ENCODE results near the gene CUL4B.

CUL4B gene

DNA sequence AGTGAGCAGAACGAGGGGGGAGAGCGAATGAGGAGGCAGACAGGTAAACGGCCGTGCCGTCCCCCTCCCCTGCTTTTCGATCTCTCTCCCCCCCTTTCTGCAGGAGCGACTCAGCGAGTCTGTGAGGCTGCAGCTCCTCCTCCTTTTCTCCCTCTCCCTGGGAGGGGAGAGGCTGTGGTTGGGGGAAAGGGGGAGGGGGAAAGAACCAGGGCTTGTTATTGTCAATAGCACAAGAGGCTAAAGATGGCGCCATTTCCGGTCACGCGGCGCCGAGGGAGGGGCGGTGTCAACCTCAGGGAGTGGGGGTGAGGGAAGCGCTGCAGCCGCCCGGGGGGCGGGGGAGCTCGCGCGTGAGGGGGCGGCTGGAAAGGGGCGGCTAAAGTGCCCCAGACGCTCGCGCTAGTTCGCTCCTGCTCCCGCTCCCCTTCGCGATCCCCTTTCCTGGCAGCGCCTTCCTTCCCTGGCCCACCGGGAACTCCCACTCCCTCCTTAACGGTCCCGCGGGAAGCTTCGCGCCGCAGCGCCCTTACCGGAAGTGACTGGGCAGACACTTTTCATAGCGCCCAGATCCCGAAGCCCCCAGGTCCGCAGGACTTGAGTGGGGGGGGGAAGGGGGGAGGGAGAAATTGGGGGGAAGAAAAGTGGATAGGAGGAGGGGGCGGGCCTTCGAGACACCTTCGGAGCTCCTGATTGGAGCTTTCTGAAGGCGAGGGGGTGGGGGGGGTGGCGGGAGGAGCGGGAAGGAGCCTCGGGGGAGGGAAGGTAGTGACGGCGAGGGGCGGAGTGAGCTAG is at the start of gene CUL4B (continued):
- peak; percentile 67 for TF ChIP-seq ZNF423 (tag by site-specific recombination; IDR thresholded peaks at IDR 0.05)
- TF ChIP-seq ZSCAN16 (tag by site-specific recombination; IDR thresholded peaks at IDR 0.05), result no peak
- TF ChIP-seq FEZF1 (tag by site-specific recombination; IDR thresholded peaks at IDR 0.05), result no peak
- TF ChIP-seq GLIS2 (tag by site-specific recombination; IDR thresholded peaks at IDR 0.05), result peak; percentile 88
- TF ChIP-seq ZNF830 (tag by site-specific recombination; IDR thresholded peaks at IDR 0.05; ENCODE audit: low read depth), result no peak
- TF ChIP-seq MZF1 (tag by site-specific recombination; IDR thresholded peaks at IDR 0.05; ENCODE audit: borderline replicate concordance), result peak; percentile 98
- TF ChIP-seq, protein P1, sequence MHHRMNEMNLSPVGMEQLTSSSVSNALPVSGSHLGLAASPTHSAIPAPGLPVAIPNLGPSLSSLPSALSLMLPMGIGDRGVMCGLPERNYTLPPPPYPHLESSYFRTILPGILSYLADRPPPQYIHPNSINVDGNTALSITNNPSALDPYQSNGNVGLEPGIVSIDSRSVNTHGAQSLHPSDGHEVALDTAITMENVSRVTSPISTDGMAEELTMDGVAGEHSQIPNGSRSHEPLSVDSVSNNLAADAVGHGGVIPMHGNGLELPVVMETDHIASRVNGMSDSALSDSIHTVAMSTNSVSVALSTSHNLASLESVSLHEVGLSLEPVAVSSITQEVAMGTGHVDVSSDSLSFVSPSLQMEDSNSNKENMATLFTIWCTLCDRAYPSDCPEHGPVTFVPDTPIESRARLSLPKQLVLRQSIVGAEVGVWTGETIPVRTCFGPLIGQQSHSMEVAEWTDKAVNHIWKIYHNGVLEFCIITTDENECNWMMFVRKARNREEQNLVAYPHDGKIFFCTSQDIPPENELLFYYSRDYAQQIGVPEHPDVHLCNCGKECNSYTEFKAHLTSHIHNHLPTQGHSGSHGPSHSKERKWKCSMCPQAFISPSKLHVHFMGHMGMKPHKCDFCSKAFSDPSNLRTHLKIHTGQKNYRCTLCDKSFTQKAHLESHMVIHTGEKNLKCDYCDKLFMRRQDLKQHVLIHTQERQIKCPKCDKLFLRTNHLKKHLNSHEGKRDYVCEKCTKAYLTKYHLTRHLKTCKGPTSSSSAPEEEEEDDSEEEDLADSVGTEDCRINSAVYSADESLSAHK (tag by site-specific recombination; IDR thresholded peaks at IDR 0.05), result no peak; the same call in 1 of the 2 replicates
- TF ChIP-seq CTCF (tag by site-specific recombination; IDR thresholded peaks at IDR 0.05), result no peak
- no peak for TF ChIP-seq ZNF23 (tag by site-specific recombination; IDR thresholded peaks at IDR 0.05; ENCODE audit: borderline replicate concordance)
- peak; percentile 36; the same call in 1 of the 2 replicates for TF ChIP-seq ZNF501 (tag by site-specific recombination; IDR thresholded peaks at IDR 0.05)
- no peak for TF ChIP-seq ZNF121 (tag by site-specific recombination; IDR thresholded peaks at IDR 0.05)
- no peak for TF ChIP-seq ZBTB48 (tag by site-specific recombination; IDR thresholded peaks at IDR 0.05)
- no peak for TF ChIP-seq ZNF707 (tag by site-specific recombination; IDR thresholded peaks at IDR 0.05)
- TF ChIP-seq ZNF221 (tag by site-specific recombination; IDR thresholded peaks at IDR 0.05; ENCODE audit: borderline replicate concordance), result no peak
- TF ChIP-seq, protein P2, sequence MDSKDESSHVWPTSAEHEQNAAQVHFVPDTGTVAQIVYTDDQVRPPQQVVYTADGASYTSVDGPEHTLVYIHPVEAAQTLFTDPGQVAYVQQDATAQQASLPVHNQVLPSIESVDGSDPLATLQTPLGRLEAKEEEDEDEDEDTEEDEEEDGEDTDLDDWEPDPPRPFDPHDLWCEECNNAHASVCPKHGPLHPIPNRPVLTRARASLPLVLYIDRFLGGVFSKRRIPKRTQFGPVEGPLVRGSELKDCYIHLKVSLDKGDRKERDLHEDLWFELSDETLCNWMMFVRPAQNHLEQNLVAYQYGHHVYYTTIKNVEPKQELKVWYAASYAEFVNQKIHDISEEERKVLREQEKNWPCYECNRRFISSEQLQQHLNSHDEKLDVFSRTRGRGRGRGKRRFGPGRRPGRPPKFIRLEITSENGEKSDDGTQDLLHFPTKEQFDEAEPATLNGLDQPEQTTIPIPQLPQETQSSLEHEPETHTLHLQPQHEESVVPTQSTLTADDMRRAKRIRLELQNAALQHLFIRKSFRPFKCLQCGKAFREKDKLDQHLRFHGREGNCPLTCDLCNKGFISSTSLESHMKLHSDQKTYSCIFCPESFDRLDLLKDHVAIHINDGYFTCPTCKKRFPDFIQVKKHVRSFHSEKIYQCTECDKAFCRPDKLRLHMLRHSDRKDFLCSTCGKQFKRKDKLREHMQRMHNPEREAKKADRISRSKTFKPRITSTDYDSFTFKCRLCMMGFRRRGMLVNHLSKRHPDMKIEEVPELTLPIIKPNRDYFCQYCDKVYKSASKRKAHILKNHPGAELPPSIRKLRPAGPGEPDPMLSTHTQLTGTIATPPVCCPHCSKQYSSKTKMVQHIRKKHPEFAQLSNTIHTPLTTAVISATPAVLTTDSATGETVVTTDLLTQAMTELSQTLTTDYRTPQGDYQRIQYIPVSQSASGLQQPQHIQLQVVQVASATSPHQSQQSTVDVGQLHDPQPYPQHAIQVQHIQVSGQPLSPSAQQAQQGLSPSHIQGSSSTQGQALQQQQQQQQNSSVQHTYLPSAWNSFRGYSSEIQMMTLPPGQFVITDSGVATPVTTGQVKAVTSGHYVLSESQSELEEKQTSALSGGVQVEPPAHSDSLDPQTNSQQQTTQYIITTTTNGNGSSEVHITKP (tag by site-specific recombination; IDR thresholded peaks at IDR 0.05), result peak; percentile 99
- TF ChIP-seq ZNF114 (tag by site-specific recombination; IDR thresholded peaks at IDR 0.05), result no peak
- peak; percentile 43; the same call in 1 of the 2 replicates for TF ChIP-seq ZBTB21 (tag by site-specific recombination; IDR thresholded peaks at IDR 0.05)
- no peak for TF ChIP-seq MYNN (tag by site-specific recombination; IDR thresholded peaks at IDR 0.05; ENCODE audit: borderline replicate concordance)
- peak; percentile 59 for TF ChIP-seq ZNF518A (tag by site-specific recombination; conservative IDR thresholded peaks at IDR 0.05; ENCODE audit: low read depth)
- no peak for TF ChIP-seq BCL11A (tag by site-specific recombination; IDR thresholded peaks at IDR 0.05; ENCODE audit: low read depth)
- TF ChIP-seq KLF8 (tag by site-specific recombination; IDR thresholded peaks at IDR 0.05), result peak; percentile 74
- TF ChIP-seq, protein P3, sequence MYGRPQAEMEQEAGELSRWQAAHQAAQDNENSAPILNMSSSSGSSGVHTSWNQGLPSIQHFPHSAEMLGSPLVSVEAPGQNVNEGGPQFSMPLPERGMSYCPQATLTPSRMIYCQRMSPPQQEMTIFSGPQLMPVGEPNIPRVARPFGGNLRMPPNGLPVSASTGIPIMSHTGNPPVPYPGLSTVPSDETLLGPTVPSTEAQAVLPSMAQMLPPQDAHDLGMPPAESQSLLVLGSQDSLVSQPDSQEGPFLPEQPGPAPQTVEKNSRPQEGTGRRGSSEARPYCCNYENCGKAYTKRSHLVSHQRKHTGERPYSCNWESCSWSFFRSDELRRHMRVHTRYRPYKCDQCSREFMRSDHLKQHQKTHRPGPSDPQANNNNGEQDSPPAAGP (tag by site-specific recombination; IDR thresholded peaks at IDR 0.05), result peak; percentile 69
- TF ChIP-seq ZNF624 (tag by site-specific recombination; IDR thresholded peaks at IDR 0.05), result no peak
- TF ChIP-seq ZNF214 (tag by site-specific recombination; IDR thresholded peaks at IDR 0.05; ENCODE audit: borderline replicate concordance), result no peak

Measured in HEK293 (cell line).